ENCODE measurements around the gene EME2. TPM values are rescaled to one million over a fixed set of nuclear protein-coding genes. Genes with fewer than 3 reads are reported as not detected.

The EME2 gene
- total and polyA plus RNA-seq, 2 of the 13 experiments (the other 11 are each of a cell fraction or from before 2014, with no cell fraction given): 4.4 to 7.6 TPM

DNA sequence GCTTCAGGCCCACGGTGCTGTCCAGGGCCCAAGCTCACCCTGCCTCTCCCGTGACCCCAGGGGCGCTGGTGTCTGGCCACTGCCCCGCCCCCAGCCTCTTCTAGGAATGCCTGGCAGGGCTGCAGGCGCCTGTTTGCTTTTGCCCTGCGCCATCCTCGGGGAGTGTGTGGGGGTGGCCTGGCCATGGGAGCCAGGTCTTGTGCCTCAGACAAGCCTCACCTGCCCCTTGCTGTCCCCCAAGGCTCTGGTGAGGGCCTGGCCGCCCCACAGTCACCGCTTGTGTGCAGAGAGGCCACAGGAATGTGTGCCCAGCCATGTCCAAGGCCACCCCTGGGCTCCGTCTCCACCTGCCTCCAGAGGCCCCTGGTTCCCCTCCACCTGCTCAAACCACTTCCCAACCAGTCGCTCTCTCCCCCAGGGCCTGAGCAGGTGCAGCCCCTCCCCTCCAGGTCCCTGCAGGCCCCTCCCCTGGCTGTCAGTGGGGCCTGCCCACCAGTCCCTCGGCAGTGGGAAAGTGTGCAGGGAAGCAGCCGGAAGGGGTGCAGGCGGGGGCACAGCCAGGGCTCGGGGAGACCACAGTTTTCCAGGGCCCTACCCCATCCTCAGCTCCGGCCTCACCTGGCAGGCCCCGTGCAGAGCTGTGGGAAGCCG is 21.7 kb downstream of the EME2 start (continued):
- TF ChIP-seq ZBTB40 (IDR thresholded peaks at IDR 0.05) (no peak), ZBTB40 (CRISPR knock-in tag; IDR thresholded peaks at IDR 0.05) (no peak), MYNN (CRISPR knock-in tag; IDR thresholded peaks at IDR 0.05; ENCODE audit: low read depth) (no peak), MTERF4 (CRISPR knock-in tag; IDR thresholded peaks at IDR 0.05) (no peak), ZFP36L2 (CRISPR knock-in tag; IDR thresholded peaks at IDR 0.05) (no peak), ZNF576 (CRISPR knock-in tag; IDR thresholded peaks at IDR 0.05) (no peak)
- TF ChIP-seq, protein P1, sequence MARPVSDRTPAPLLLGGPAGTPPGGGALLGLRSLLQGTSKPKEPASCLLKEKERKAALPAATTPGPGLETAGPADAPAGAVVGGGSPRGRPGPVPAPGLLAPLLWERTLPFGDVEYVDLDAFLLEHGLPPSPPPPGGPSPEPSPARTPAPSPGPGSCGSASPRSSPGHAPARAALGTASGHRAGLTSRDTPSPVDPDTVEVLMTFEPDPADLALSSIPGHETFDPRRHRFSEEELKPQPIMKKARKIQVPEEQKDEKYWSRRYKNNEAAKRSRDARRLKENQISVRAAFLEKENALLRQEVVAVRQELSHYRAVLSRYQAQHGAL (CRISPR knock-in tag; IDR thresholded peaks at IDR 0.05; ENCODE audit: not compliant biosample characterization): no peak
- TF ChIP-seq, protein P2, sequence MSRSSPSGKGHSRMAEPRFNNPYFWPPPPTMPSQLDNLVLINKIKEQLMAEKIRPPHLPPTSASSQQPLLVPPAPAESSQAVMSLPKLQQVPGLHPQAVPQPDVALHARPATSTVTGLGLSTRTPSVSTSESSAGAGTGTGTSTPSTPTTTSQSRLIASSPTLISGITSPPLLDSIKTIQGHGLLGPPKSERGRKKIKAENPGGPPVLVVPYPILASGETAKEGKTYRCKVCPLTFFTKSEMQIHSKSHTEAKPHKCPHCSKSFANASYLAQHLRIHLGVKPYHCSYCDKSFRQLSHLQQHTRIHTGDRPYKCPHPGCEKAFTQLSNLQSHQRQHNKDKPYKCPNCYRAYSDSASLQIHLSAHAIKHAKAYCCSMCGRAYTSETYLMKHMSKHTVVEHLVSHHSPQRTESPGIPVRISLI (CRISPR knock-in tag; IDR thresholded peaks at IDR 0.05; ENCODE audit: borderline replicate concordance): 0 out of 2 replicates have a peak, but pooled peaks have one; percentile 36
- TF ChIP-seq, protein P3, sequence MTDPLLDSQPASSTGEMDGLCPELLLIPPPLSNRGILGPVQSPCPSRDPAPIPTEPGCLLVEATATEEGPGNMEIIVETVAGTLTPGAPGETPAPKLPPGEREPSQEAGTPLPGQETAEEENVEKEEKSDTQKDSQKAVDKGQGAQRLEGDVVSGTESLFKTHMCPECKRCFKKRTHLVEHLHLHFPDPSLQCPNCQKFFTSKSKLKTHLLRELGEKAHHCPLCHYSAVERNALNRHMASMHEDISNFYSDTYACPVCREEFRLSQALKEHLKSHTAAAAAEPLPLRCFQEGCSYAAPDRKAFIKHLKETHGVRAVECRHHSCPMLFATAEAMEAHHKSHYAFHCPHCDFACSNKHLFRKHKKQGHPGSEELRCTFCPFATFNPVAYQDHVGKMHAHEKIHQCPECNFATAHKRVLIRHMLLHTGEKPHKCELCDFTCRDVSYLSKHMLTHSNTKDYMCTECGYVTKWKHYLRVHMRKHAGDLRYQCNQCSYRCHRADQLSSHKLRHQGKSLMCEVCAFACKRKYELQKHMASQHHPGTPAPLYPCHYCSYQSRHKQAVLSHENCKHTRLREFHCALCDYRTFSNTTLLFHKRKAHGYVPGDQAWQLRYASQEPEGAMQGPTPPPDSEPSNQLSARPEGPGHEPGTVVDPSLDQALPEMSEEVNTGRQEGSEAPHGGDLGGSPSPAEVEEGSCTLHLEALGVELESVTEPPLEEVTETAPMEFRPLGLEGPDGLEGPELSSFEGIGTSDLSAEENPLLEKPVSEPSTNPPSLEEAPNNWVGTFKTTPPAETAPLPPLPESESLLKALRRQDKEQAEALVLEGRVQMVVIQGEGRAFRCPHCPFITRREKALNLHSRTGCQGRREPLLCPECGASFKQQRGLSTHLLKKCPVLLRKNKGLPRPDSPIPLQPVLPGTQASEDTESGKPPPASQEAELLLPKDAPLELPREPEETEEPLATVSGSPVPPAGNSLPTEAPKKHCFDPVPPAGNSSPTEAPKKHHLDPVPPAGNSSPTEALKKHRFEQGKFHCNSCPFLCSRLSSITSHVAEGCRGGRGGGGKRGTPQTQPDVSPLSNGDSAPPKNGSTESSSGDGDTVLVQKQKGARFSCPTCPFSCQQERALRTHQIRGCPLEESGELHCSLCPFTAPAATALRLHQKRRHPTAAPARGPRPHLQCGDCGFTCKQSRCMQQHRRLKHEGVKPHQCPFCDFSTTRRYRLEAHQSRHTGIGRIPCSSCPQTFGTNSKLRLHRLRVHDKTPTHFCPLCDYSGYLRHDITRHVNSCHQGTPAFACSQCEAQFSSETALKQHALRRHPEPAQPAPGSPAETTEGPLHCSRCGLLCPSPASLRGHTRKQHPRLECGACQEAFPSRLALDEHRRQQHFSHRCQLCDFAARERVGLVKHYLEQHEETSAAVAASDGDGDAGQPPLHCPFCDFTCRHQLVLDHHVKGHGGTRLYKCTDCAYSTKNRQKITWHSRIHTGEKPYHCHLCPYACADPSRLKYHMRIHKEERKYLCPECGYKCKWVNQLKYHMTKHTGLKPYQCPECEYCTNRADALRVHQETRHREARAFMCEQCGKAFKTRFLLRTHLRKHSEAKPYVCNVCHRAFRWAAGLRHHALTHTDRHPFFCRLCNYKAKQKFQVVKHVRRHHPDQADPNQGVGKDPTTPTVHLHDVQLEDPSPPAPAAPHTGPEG (CRISPR knock-in tag; IDR thresholded peaks at IDR 0.05): no peak

All from HepG2 (cell line).